Body of pancreas (tissue), 4 donors: ENCODE results near the gene STXBP3. TPM values are rescaled to one million over a fixed set of nuclear protein-coding genes. Genes with fewer than 3 reads are reported as not detected.

Source experiments
- ATAC-seq: fragments of 150-250 bp; one replicate; pipeline ENCODE4 v1.9.1; 2016
- DNase-seq, 4 donors: peaks; one replicate each; pipeline ENCODE4 v3.0.0-alpha.2; 2019
- H3K27ac ChIP-seq, 4 donors: fragments of 200-600 bp; sonication (generic); 1 replicate in 3 of 4; 2 replicates in 1 of 4; pipeline versions ENCODE4 v1.5.1 to v1.6.1; 2016 to 2019; ENCODE audit warnings: mild to moderate bottlenecking in 1 of 4, mixed read lengths in 1 of 4, moderate library complexity in 1 of 4
- H3K27me3 ChIP-seq, 2 donors: fragments of 200-600 bp; sonication (generic); one replicate each; pipeline ENCODE4 v1.6.0; 2016; ENCODE audit warnings: mild to moderate bottlenecking in 1 of 2
- H3K36me3 ChIP-seq, 2 donors: fragments of 200-600 bp; sonication (generic); replicated peaks in 1 of 2; 2 replicates each; pipeline ENCODE4 v1.5.1; 2016; ENCODE audit warnings: low read depth in 2 of 2; ENCODE audit not compliant: insufficient read depth in 1 of 2
- H3K4me1 ChIP-seq: fragments of 200-600 bp; sonication (generic); one replicate; pipeline ENCODE4 v1.6.0; 2016
- H3K4me3 ChIP-seq, 2 donors: fragments of 200-600 bp; sonication (generic); 1 replicate in 1 of 2; 2 replicates in 1 of 2; pipeline ENCODE4 v1.5.1; 2016 to 2019
- H3K9me3 ChIP-seq, 3 donors: fragments of 200-600 bp; sonication (generic); 1 replicate in 2 of 3; 2 replicates in 1 of 3; pipeline ENCODE4 v1.5.1; 2016
- CTCF ChIP-seq, 7 experiments: fragments of 450-650 bp in 4 of 7; fragments of 200-600 bp in 3 of 7; sonication (generic) in 3 of 7; IDR thresholded peaks; one replicate each; pipeline ENCODE4 v1.5.1; 2016 to 2019; ENCODE audit warnings: antibody characterized with exemption in 7 of 7
- POLR2A ChIP-seq, 3 donors: fragments of 450-650 bp; IDR thresholded peaks; one replicate each; pipeline ENCODE4 v1.6.1; 2016; ENCODE audit warnings: antibody characterized with exemption in 3 of 3, mild to moderate bottlenecking in 2 of 3
- WGBS, 2 donors: methylation state at CpG; one replicate each; pipeline ENCODE4 v1.1.5; 2017; 5-methylcytosine and 5-hydroxymethylcytosine counted together
- intact Hi-C: fragments of 100-400 bp; cut with DNase I; formaldehyde crosslinking; loops from one replicate; pipeline ENCODE4 v1.15.1; 2023
- total RNA-seq, 2 donors: library from RNA; depleted of rRNA; stranded (reverse); fragments of >200 nt; gene quantifications; one replicate each; pipeline ENCODE4 v1.1.0, GENCODE V29; 2016

The STXBP3 gene
- total RNA-seq, 2 donors from 2014 or later = 39.6 to 83.0 TPM

- H3K4me3 ChIP-seq = no peak overlapping the region
- intact Hi-C loops = no loop called here
- TF ChIP-seq POLR2A (IDR thresholded peaks at IDR 0.05) (no peak), CTCF (IDR thresholded peaks at IDR 0.05) (no peak)
- H3K27me3 ChIP-seq = no peaks in the 10 kb centered on the region
- H3K9me3 ChIP-seq = no peaks in the 10 kb centered on the region
- peaks cover 0 to 2% of the 10 kb centered on the region in 2 donors for H3K36me3 ChIP-seq
- H3K4me1 ChIP-seq = peaks cover 19% of the 10 kb centered on the region
- DNase-seq (no peak), ATAC-seq (no peak)
- 64 to 94% methylated on average over 1 of the region's 1 CpG for WGBS, 2 donors
- H3K27ac ChIP-seq = no peak overlapping the region
These were observed 4.2 kb downstream of the STXBP3 start for GRCh38 chr1:108750476-108751181.

GRCh38 chr1:108753363-108753762, 6.9 kb downstream of the STXBP3 start:
- Histone ChIP-seq H3K9me3 (no peaks in the 10 kb centered on the region), H3K4me1 (peaks cover 9% of the 10 kb centered on the region), H3K4me3 (no peak overlapping the region), H3K27me3 (no peaks in the 10 kb centered on the region), H3K27ac (no peak overlapping the region), H3K36me3 (peaks cover 4% of the 10 kb centered on the region in 2 donors)
- WGBS, 2 donors = 59 to 89% methylated on average over 3 of the region's 3 CpGs
- no peak for DNase-seq
- intact Hi-C loops = no loop called here
- no peak for ATAC-seq
- TF ChIP-seq CTCF (IDR thresholded peaks at IDR 0.05) (no peak), POLR2A (IDR thresholded peaks at IDR 0.05) (no peak)

- DNase-seq (no peak), ATAC-seq (no peak)
- Histone ChIP-seq H3K4me1 (no peaks in the 10 kb centered on the region), H3K27ac (no peak overlapping the region), H3K9me3 (no peaks in the 10 kb centered on the region), H3K36me3 (peaks cover 4 to 7% of the 10 kb centered on the region in 2 donors), H3K27me3 (no peaks in the 10 kb centered on the region), H3K4me3 (no peak overlapping the region)
- TF ChIP-seq POLR2A (IDR thresholded peaks at IDR 0.05) (no peak), CTCF (IDR thresholded peaks at IDR 0.05) (no peak)
- intact Hi-C loops = no loop called here
These were observed 12.3 kb downstream of the STXBP3 start for GRCh38 chr1:108758796-108759195.

GRCh38 chr1:108767115-108767514, 20.6 kb downstream of the STXBP3 start:
- H3K27ac ChIP-seq = no peak overlapping the region
- no peak overlapping the region for H3K4me3 ChIP-seq
- intact Hi-C loops = no loop called here
- ATAC-seq (no peak), DNase-seq (no peak)
- peaks cover 0 to 5% of the 10 kb centered on the region in 2 donors for H3K36me3 ChIP-seq
- no peaks in the 10 kb centered on the region for H3K4me1 ChIP-seq
- H3K27me3 ChIP-seq = no peaks in the 10 kb centered on the region
- TF ChIP-seq POLR2A (IDR thresholded peaks at IDR 0.05) (no peak), CTCF (IDR thresholded peaks at IDR 0.05) (no peak)
- no peaks in the 10 kb centered on the region for H3K9me3 ChIP-seq
- WGBS, 2 donors = 65 to 82% methylated on average over 1 of the region's 1 CpG

- no peaks in the 10 kb centered on the region for H3K4me1 ChIP-seq
- no peak overlapping the region for H3K4me3 ChIP-seq
- peaks cover 0 to 7% of the 10 kb centered on the region in 2 donors for H3K36me3 ChIP-seq
- WGBS, 2 donors = 71 to 76% methylated on average over 3 of the region's 3 CpGs
- H3K27ac ChIP-seq = no peak overlapping the region
- DNase-seq = no peak
- no peak for ATAC-seq
- TF ChIP-seq POLR2A (IDR thresholded peaks at IDR 0.05) = no peak
- no peak for TF ChIP-seq CTCF (IDR thresholded peaks at IDR 0.05)
- no peaks in the 10 kb centered on the region for H3K9me3 ChIP-seq
- intact Hi-C loops = no loop called here
- H3K27me3 ChIP-seq = no peaks in the 10 kb centered on the region
These were observed 21.2 kb downstream of the STXBP3 start for GRCh38 chr1:108767708-108768107.
